NCI-H526 treated with DMSO at 0.1 percent for 48 hours (cell line): Measurements from ENCODE around the gene CLEC5A.
"Not testable (repeated sequence)": the region's sequence is repeated elsewhere in the genome, so short reads cannot be mapped to it uniquely, and the experiment has no call there.

ENCODE experiments used
- DNase-seq: peaks from one replicate; lab custom pipeline; 2025; lab: John Stamatoyannopoulos, UW

CLEC5A gene

GRCh38 chr7:141946796-141947195 is at the start of gene CLEC5A:
CLEC5A (minus strand) TSS chr7:141946974; CDS start chr7:141946292, 682 bp downstream.
- DNase-seq, result no peak

GRCh38 chr7:141993354-141993753 is 46.6 kb upstream of the CLEC5A start:
- no peak for DNase-seq

GRCh38 chr7:141992688-141993087 is 45.9 kb upstream of the CLEC5A start:
- DNase-seq, result no peak

GRCh38 chr7:141992156-141992555 is 45.4 kb upstream of the CLEC5A start:
- DNase-seq, result no peak

GRCh38 chr7:141991140-141991539 is 44.4 kb upstream of the CLEC5A start:
- DNase-seq, result no peak

GRCh38 chr7:141990011-141990725 is 43.4 kb upstream of the CLEC5A start:
- no peak for DNase-seq

GRCh38 chr7:141987803-141988202 is 41.0 kb upstream of the CLEC5A start:
- not testable (repeated sequence) for DNase-seq

- no peak for DNase-seq
Measured at GRCh38 chr7:141986923-141987322, 40.1 kb upstream of the CLEC5A start.

- DNase-seq, result not testable (repeated sequence)
Measured at GRCh38 chr7:141985926-141986325, 39.2 kb upstream of the CLEC5A start.

- DNase-seq, result no peak
Measured at GRCh38 chr7:141979568-141979967, 32.8 kb upstream of the CLEC5A start.

GRCh38 chr7:141978351-141978750 is 31.6 kb upstream of the CLEC5A start:
- no peak for DNase-seq

GRCh38 chr7:141976524-141977245 is 29.9 kb upstream of the CLEC5A start:
- DNase-seq, result no peak

GRCh38 chr7:141975806-141976523 is 29.2 kb upstream of the CLEC5A start:
- DNase-seq, result peak; percentile 59

GRCh38 chr7:141974831-141975230 is 28.1 kb upstream of the CLEC5A start:
- peak; percentile 12 for DNase-seq

GRCh38 chr7:141973673-141974072 is 26.9 kb upstream of the CLEC5A start, which contains the start of gene TAS2R38:
TAS2R38 (minus strand) TSS chr7:141973773; CDS start chr7:141973689, 84 bp downstream.
- no peak for DNase-seq

- DNase-seq, result no peak
Measured at GRCh38 chr7:141960687-141961422, 14.1 kb upstream of the CLEC5A start.

- DNase-seq, result no peak
Measured at GRCh38 chr7:141956084-141956483, 9.3 kb upstream of the CLEC5A start.

- DNase-seq, result no peak
Measured at GRCh38 chr7:141954334-141954733, 7.6 kb upstream of the CLEC5A start.

GRCh38 chr7:141952461-141952860 is 5.7 kb upstream of the CLEC5A start:
- no peak for DNase-seq

- DNase-seq, result no peak
Measured at GRCh38 chr7:141950806-141951205, 4.0 kb upstream of the CLEC5A start.

GRCh38 chr7:141949911-141950310 is 3.1 kb upstream of the CLEC5A start:
- no peak for DNase-seq

GRCh38 chr7:141949451-141949850 is 2.7 kb upstream of the CLEC5A start:
- DNase-seq, result no peak
